ENCODE data around the gene FBXO17.

FBXO17 gene

GRCh38 chr19:38949580-38950367 lies 25.8 kb downstream of the FBXO17 start:
- Histone ChIP-seq H3K9ac (no peak overlapping the region), H3K4me2 (ENCODE audit: low read length) (peak overlapping the region; percentile 78)

DNA sequence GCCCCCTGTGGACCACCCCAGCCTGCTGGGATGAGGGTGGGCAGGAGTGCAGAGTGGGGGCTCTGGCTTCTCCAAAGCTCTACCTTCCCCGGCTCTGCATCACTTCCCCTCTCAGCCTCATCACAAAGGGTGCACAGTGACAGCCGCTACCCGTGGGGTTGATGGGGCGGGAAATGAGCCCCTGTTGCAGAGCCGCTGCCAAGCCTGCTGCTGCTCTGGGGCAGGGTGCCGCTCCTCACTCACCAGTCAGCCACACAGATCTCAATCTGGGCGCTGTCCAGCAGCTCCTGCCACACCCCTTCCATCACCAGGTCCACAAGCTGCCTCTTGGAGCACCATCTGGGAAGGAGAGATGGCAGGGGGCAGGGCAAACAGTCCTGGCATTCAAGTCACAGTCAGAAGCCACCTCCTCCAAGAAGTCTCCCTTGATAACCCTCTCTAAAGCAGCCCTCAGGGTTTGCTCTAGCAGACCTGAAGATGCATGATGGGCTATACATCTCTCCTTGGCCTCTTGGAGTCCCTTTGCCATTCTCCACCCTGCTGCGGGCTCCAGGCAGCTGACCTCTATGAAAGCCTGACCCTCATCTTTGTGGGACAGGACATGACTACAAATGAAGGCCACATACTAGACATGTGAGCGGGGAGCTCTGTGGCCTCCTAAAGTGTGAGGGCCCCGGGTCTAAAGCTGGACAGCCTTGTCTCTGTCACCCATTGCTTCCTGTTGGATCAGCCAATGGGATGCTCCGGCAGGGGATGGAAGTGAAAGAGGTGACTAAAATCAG lies 29.1 kb downstream of the FBXO17 start:
- Histone ChIP-seq H3K9me3 (ENCODE audit: control insufficient read depth, low read length) (no peaks in the 10 kb centered on the region), H3K4me3 (ENCODE audit: low read depth, low read length) (no peak overlapping the region), H3K9ac (no peak overlapping the region), H3K27ac (no peak overlapping the region), H2AFZ (no peak overlapping the region), H3K4me1 (no peaks in the 10 kb centered on the region), H3K79me2 (no peaks in the 10 kb centered on the region), H3K36me3 (ENCODE audit: control insufficient read depth, insufficient read depth, low read length) (no peaks in the 10 kb centered on the region), H3K27me3 (ENCODE audit: control insufficient read depth, insufficient read depth, low read length) (no peaks in the 10 kb centered on the region), H3K4me2 (ENCODE audit: low read length) (no peak overlapping the region)
- TF ChIP-seq CTCF (IDR thresholded peaks at IDR 0.05): no peak

More at GRCh38 chr19:38949580-38950367, 25.8 kb downstream of the FBXO17 start:
- H3K79me2 ChIP-seq: no peaks in the 10 kb centered on the region
- TF ChIP-seq CTCF (IDR thresholded peaks at IDR 0.05): no peak
- no peaks in the 10 kb centered on the region for H3K4me1 ChIP-seq
- H3K27me3 ChIP-seq (ENCODE audit: control insufficient read depth, insufficient read depth, low read length): no peaks in the 10 kb centered on the region
- H2AFZ ChIP-seq: peak overlapping the region; percentile 50
- H3K9me3 ChIP-seq (ENCODE audit: control insufficient read depth, low read length): no peaks in the 10 kb centered on the region
- peak overlapping the region; percentile 40 for H3K4me3 ChIP-seq (ENCODE audit: low read depth, low read length)
- H3K36me3 ChIP-seq (ENCODE audit: control insufficient read depth, insufficient read depth, low read length): no peaks in the 10 kb centered on the region
- no peak overlapping the region for H3K27ac ChIP-seq

- H3K4me3 ChIP-seq (ENCODE audit: low read depth, low read length): no peak overlapping the region
- no peaks in the 10 kb centered on the region for H3K4me1 ChIP-seq
- H3K4me2 ChIP-seq (ENCODE audit: low read length): no peak overlapping the region
Observed at GRCh38 chr19:38945562-38946228, 29.8 kb downstream of the FBXO17 start.

GRCh38 chr19:38944981-38945506 lies 30.5 kb downstream of the FBXO17 start:
- Histone ChIP-seq H3K27ac (no peak overlapping the region), H3K4me1 (no peaks in the 10 kb centered on the region), H3K4me3 (ENCODE audit: low read depth, low read length) (no peak overlapping the region), H3K27me3 (ENCODE audit: control insufficient read depth, insufficient read depth, low read length) (no peaks in the 10 kb centered on the region), H3K9me3 (ENCODE audit: control insufficient read depth, low read length) (no peaks in the 10 kb centered on the region), H2AFZ (no peak overlapping the region), H3K79me2 (no peaks in the 10 kb centered on the region), H3K9ac (no peak overlapping the region), H3K4me2 (ENCODE audit: low read length) (no peak overlapping the region), H3K36me3 (ENCODE audit: control insufficient read depth, insufficient read depth, low read length) (no peaks in the 10 kb centered on the region)
- TF ChIP-seq CTCF (IDR thresholded peaks at IDR 0.05): no peak

More at GRCh38 chr19:38945562-38946228, 29.8 kb downstream of the FBXO17 start:
- H3K79me2 ChIP-seq: no peaks in the 10 kb centered on the region
- no peaks in the 10 kb centered on the region for H3K9me3 ChIP-seq (ENCODE audit: control insufficient read depth, low read length)
- H2AFZ ChIP-seq: no peak overlapping the region
- TF ChIP-seq CTCF (IDR thresholded peaks at IDR 0.05): no peak
- H3K27me3 ChIP-seq (ENCODE audit: control insufficient read depth, insufficient read depth, low read length): no peaks in the 10 kb centered on the region
- H3K9ac ChIP-seq: no peak overlapping the region
- no peaks in the 10 kb centered on the region for H3K36me3 ChIP-seq (ENCODE audit: control insufficient read depth, insufficient read depth, low read length)
- H3K27ac ChIP-seq: no peak overlapping the region
